GM19240 (cell line): ENCODE results near the gene ANAPC5.

Experiments used
- DNase-seq: peaks from one replicate; pipeline ENCODE4 v3.0.0; 2011; ENCODE audit warnings: low spot score; ENCODE audit not compliant: insufficient read length

ANAPC5 gene

DNA sequence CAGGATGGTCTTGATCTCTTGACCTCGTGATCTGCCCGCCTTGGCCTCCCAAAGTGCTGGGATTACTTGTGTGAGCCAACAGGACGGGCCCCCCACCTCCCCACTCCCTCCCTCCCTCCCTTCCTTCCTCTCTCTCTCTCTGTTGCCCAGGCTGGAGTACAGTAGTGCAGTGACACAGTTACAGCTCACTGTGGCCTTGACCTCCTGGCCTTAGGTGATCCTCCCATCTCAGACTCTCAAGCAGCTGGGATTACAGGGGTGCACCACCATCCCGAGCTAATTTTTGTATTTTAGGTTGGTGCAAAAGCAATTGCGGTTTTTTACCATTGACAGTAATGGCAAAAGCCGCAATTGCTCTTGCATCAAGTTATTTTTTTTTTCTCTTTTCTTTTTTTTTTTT is 19.2 kb upstream of the ANAPC5 start:
- no peak for DNase-seq

GRCh38 chr12:121366063-121366459 is 13.8 kb upstream of the ANAPC5 start:
- DNase-seq = no peak

DNA sequence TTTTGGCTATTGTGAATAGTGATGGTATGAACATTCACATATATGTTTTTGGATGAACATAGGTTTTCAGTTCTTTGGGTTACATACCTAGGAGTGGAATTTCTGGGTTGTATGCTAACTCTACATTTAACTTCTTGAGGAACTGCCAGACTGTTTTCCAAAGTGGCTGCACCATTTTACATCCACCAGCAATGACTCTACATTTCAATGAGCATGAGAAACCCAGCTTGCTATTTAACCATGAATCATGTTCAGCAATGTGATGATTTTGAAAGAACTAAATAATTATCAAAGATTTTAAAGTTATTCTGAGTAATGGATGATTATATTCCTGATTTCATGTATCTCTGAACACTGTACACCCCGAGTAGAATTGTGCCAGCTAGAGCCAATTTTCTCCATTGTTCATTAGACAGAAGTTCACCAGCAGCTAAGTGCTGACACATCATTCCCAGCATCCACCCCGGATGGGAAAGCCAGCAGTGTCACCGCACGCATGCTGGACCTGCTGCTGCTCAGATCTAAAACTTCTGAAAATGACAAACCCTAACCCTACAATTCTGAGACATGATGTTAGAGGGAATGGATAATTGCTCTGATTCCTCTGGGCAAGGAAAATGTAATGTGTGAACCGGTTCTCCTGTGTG is 13.3 kb upstream of the ANAPC5 start:
- DNase-seq = no peak

GRCh38 chr12:121364683-121365121 is 12.5 kb upstream of the ANAPC5 start:
- DNase-seq = no peak

- DNase-seq = no peak
Measured at GRCh38 chr12:121358073-121358472, 5.9 kb upstream of the ANAPC5 start.

DNA sequence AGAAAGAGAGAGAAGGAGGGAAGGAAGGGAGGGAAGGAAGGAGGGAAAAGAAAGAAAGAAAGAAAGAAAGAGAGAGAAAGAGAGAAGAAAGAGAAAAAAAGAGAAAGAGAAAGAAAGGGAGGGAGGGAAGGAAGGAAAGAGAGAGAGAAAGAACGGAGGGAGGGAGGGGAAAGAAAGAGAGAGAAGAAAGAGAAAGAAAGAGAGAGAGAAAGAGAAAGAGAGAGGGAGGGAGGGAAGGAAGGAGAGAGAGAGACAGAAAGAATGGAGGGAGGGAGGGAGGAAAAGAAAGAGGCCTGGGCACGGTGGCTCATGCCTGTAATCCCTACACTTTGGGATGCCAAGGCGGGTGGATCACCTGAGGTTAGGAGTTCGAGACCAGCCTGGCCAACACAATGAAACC is 5.1 kb upstream of the ANAPC5 start:
- DNase-seq = no peak

- DNase-seq = no peak
Measured at GRCh38 chr12:121356657-121357056, 4.4 kb upstream of the ANAPC5 start.

DNA sequence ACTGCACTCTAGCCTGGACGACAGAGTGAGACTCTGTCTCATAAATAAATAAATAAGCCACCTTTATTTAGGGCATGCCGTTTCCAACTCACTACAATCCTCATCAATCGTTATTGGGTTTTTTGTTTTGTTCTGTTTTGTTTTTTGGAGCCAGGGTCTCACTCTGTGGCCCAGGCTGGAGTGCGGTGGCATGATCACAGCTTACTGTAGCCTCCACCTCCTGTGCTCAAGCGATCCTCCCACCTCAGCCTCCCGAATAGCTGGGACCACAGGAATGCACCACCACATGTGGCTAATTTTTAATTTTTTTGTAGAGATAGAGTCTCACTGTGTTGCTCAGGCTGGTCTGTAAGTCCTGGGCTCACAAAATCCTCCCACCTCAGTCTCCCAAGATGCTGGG is 3.6 kb upstream of the ANAPC5 start:
- DNase-seq = no peak

- no peak for DNase-seq
Measured at GRCh38 chr12:121352682-121353018, 439 bp upstream of the ANAPC5 start.

DNA sequence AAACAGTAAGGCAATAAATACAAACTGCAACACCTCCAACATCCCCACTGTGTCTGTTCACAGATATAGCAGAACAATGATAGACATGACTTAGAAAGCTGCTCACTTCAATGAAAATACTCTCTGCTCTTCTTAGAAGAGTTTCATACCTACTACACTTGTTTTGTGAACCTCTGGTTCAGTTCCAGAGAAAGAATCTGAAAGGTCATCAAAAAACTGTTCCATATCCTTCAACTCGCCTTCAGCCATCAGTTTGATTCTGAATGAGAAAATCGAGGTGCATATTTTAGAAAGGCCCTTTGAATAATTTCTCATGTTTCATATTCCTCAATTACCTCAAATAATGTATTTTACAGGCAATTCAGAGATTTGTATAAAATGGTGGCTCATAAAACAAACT is 5.5 kb downstream of the ANAPC5 start:
- no peak for DNase-seq

DNA sequence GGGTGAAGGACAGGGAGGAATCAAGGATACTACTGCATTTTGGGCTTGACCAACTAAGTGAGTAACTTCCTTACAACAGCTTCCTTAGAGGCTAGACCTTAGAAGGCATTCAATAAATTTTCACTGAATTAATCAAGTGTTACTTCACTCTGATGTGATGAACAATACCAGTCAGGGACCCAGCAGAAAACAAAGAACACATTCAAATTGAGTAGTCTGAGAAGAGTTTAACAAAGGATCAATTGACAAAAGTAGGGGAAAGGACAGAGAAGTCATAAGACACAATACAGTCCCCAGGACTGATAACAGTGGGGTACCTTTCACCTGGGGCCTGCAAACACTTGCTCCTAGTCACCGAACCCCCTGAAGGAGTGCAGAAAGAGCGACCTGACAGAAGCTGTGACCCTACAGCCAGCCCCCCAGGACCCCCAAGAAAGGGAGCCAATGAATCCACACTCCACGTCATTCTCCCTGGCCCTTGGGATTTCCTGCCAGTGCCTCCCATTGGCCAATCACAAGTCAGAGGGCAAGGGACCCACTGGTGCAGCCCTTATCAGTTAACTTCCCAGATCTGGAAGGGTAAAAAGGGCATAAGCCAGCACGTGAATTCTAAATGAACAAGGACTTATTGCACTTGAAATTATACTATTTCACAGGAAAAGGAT is 6.9 kb downstream of the ANAPC5 start:
- no peak for DNase-seq

- no peak for DNase-seq
Measured at GRCh38 chr12:121344506-121344905, 7.7 kb downstream of the ANAPC5 start.

DNA sequence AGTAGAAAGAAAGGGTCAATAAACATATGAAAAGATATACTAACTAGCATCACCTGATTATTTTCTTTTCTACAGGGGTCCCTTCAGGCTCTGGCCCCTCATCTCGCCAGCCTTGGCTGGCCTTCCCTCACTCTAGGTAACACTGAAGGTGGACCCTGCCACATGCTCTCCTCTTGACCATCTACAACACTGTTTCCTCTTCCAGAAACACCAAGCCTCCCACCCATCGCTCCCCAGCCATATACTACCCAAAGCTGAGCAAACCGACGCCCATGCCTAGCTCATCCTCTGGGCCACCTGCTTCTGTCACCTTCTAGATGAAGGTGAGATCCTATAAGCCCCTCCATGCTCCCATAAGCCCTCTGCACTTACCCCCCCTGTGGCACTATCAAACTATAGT is 14.8 kb downstream of the ANAPC5 start:
- no peak for DNase-seq

- peak; percentile 38 for DNase-seq
Measured at GRCh38 chr12:121334513-121335343, 17.5 kb downstream of the ANAPC5 start.

GRCh38 chr12:121333747-121334146 is 18.5 kb downstream of the ANAPC5 start:
- DNase-seq = no peak

GRCh38 chr12:121331248-121331647 is 21.0 kb downstream of the ANAPC5 start:
- DNase-seq = no peak

DNA sequence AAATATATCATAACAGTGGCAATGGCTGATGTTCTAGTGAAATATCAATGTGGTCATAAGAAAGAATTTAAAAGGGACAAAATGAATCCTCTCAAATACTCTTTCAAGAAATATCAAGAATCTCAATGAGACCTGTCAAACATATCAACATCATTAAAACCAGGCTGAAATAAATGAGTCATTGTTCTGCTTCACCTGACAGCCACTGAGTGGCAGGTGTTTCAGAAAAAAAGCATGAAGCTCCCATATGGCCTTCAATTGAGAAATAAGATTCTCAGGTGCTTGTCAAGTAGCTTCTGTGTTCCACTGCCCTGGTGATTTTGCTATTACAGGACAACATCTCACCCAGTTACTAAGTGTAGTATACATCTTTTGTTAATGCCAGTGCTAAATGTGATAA is 21.5 kb downstream of the ANAPC5 start:
- DNase-seq = no peak

GRCh38 chr12:121330195-121330594 is 22.0 kb downstream of the ANAPC5 start:
- DNase-seq = no peak

DNA sequence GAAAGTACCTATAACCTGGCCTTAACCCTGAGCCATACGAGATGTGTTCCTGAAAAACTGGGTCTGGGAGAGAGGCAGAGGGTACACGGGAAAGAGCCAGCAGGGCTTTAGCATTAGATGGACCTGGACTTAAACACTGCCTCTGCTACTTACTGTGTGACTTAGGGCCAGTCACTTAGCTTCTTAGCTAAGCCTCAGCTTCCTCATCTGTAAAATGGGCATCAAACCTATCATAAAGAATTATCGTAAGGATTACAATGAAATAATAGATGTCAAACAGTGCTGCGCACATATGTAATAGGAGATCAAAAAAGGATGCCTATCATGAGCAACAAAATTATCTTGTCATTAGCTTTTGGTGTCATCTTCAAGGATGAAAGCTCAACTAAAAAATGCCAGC is 23.6 kb downstream of the ANAPC5 start:
- no peak for DNase-seq

GRCh38 chr12:121326996-121327674 is 25.1 kb downstream of the ANAPC5 start:
- DNase-seq = no peak

DNA sequence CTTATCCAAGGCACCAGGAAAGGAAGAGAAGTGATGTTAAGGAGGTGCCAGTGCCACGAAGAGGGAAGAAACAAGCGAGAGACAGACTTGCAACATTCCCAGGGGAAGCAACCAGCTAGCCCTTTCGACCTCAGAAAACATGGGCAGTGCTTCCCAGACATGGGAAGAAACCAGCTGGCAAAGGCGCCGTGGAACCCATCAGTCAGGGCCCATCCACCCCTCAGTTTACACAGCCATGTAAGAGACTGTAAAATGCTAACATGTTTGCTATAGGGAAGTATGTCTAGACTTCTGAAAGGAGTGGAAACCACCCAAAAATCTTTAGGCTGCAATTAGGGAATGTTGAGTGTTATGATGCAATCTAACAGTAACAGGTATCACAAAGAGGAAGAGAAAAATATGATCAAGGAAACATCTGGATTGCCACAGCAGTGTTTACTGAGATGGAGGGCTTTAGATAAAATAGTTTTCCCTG is 26.3 kb downstream of the ANAPC5 start:
- DNase-seq = no peak

DNA sequence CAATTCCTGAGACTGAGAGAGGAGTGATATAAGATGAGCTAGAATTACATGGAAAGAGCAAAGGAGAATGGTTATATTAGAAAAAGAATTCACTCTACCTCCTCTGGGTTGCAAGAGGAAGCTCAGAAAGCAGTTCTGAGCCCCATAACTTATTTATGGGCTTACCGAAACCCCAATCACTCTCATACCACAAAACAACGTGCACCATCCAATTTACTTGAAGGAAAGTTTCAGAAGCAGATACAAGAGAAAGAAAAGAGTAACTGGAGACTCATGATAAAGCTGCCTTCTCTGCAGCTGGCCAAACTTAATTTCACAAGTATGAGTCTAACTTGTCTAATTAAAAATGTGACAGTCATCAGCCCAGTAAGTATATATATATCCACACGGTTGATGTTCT is 28.3 kb downstream of the ANAPC5 start:
- DNase-seq = no peak
